HL-60 (cell line): ENCODE measurements around the gene KLF18.

Experiments used
- POLR2AphosphoS5 ChIP-seq: IDR thresholded peaks from 2 replicates; pipeline ENCODE4 v1.6.1; 2012; ENCODE audit warnings: low read depth
- SPI1 ChIP-seq: IDR thresholded peaks from 2 replicates; pipeline ENCODE4 v1.6.1; 2012; ENCODE audit warnings: low read depth, mild to moderate bottlenecking, borderline replicate concordance
- TF ChIP-seq, protein P1 (sequence below): IDR thresholded peaks from one replicate; pipeline ENCODE4 v1.5.1; 2011; ENCODE audit warnings: low read length, control low read depth, inconsistent platforms; ENCODE audit not compliant: insufficient read depth

GRCh38 chr1:44144962-44145756 lies 3.7 kb upstream of the KLF18 start:
- TF ChIP-seq POLR2AphosphoS5 (no peak), SPI1 (no peak)
- TF ChIP-seq, protein P1, sequence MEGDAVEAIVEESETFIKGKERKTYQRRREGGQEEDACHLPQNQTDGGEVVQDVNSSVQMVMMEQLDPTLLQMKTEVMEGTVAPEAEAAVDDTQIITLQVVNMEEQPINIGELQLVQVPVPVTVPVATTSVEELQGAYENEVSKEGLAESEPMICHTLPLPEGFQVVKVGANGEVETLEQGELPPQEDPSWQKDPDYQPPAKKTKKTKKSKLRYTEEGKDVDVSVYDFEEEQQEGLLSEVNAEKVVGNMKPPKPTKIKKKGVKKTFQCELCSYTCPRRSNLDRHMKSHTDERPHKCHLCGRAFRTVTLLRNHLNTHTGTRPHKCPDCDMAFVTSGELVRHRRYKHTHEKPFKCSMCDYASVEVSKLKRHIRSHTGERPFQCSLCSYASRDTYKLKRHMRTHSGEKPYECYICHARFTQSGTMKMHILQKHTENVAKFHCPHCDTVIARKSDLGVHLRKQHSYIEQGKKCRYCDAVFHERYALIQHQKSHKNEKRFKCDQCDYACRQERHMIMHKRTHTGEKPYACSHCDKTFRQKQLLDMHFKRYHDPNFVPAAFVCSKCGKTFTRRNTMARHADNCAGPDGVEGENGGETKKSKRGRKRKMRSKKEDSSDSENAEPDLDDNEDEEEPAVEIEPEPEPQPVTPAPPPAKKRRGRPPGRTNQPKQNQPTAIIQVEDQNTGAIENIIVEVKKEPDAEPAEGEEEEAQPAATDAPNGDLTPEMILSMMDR = no peak
